ENCODE results near the gene PWP1. TPM values are rescaled to one million over a fixed set of nuclear protein-coding genes. Genes with fewer than 3 reads are reported as not detected.

PWP1 gene
- total RNA-seq, 1 donor from 2014 or later: 84.0 TPM

- no peak for DNase-seq (ENCODE audit: extremely low spot score in 2 of 2)
- Histone ChIP-seq H3K9me3 (no peaks in the 10 kb centered on the region), H3K27ac (no peak overlapping the region), H3K4me1 (peaks cover 21% of the 10 kb centered on the region), H3K4me3 (no peak overlapping the region), H3K36me3 (peaks cover 4 to 65% of the 10 kb centered on the region in 2 donors), H3K27me3 (no peaks in the 10 kb centered on the region)
- intact Hi-C loops (cut with DNase I): no loop called here
- TF ChIP-seq CTCF (IDR thresholded peaks at IDR 0.05) (no peak), POLR2AphosphoS5 (IDR thresholded peaks at IDR 0.05; ENCODE audit: insufficient read depth in 1 of 2, low read depth in 1 of 2) (no peak), POLR2A (IDR thresholded peaks at IDR 0.05) (no peak)
Observed at GRCh38 chr12:107749083-107749482, 63.5 kb downstream of the PWP1 start.

- Histone ChIP-seq H3K27ac (peak overlapping the region; percentile 65), H3K9me3 (no peaks in the 10 kb centered on the region), H3K36me3 (peaks cover 0 to 27% of the 10 kb centered on the region in 2 donors), H3K4me3 (peak overlapping the region; percentile 79 to 88), H3K4me1 (peaks cover 31% of the 10 kb centered on the region), H3K27me3 (no peaks in the 10 kb centered on the region)
- TF ChIP-seq POLR2A (IDR thresholded peaks at IDR 0.05) (no peak), CTCF (IDR thresholded peaks at IDR 0.05) (no peak), POLR2AphosphoS5 (IDR thresholded peaks at IDR 0.05; ENCODE audit: insufficient read depth in 1 of 2, low read depth in 1 of 2) (peak in 1 of 2 donors; percentile 87)
- intact Hi-C loops (cut with DNase I): no loop called here
- DNase-seq (ENCODE audit: extremely low spot score in 2 of 2): no peak
Observed at GRCh38 chr12:107759410-107759809, 73.8 kb downstream of the PWP1 start.

GRCh38 chr12:107760207-107760808, 74.7 kb downstream of the PWP1 start:
- intact Hi-C loops (cut with DNase I): no loop called here

GRCh38 chr12:107760809-107761501, 75.4 kb downstream of the PWP1 start, which contains the start of gene PRDM4:
PRDM4 (minus strand) TSS chr12:107761137; CDS start chr12:107760515, 622 bp downstream.
- intact Hi-C loops (cut with DNase I): no loop called here
- DNase-seq (ENCODE audit: extremely low spot score in 2 of 2): peak in 1 of 2 donors; percentile 94
- Histone ChIP-seq H3K4me1 (peaks cover 31% of the 10 kb centered on the region), H3K36me3 (peaks cover 0 to 12% of the 10 kb centered on the region in 2 donors), H3K27me3 (no peaks in the 10 kb centered on the region), H3K4me3 (peak within 1 kb of the TSS; percentile 79 to 88), H3K9me3 (no peaks in the 10 kb centered on the region), H3K27ac (peak within 1 kb of the TSS; percentile 65)
- TF ChIP-seq CTCF (IDR thresholded peaks at IDR 0.05) (peak in 1 of 3 experiments; percentile 35), POLR2AphosphoS5 (IDR thresholded peaks at IDR 0.05; ENCODE audit: insufficient read depth in 1 of 2, low read depth in 1 of 2) (peak; percentile 32 to 76), POLR2A (IDR thresholded peaks at IDR 0.05) (peak in 1 of 2 donors; percentile 91)

More at GRCh38 chr12:107760207-107760808, 74.7 kb downstream of the PWP1 start:
- DNase-seq (ENCODE audit: extremely low spot score in 2 of 2): no peak
- TF ChIP-seq CTCF (IDR thresholded peaks at IDR 0.05) (no peak), POLR2AphosphoS5 (IDR thresholded peaks at IDR 0.05; ENCODE audit: insufficient read depth in 1 of 2, low read depth in 1 of 2) (no peak), POLR2A (IDR thresholded peaks at IDR 0.05) (no peak)
- no peaks in the 10 kb centered on the region for H3K9me3 ChIP-seq
- peak overlapping the region; percentile 65 for H3K27ac ChIP-seq
- peaks cover 31% of the 10 kb centered on the region for H3K4me1 ChIP-seq
- H3K27me3 ChIP-seq: no peaks in the 10 kb centered on the region
- peak overlapping the region; percentile 79 to 88 for H3K4me3 ChIP-seq
- H3K36me3 ChIP-seq: peaks cover 0 to 18% of the 10 kb centered on the region in 2 donors
